ENCODE results near the gene ZNF550.
A peak's percentile ranks its signal among the peaks of the same experiment; 100 is the strongest.
"Not testable (repeated sequence)": the region's sequence is repeated elsewhere in the genome, so short reads cannot be mapped to it uniquely, and the experiment has no call there.

ZNF550 gene

DNA sequence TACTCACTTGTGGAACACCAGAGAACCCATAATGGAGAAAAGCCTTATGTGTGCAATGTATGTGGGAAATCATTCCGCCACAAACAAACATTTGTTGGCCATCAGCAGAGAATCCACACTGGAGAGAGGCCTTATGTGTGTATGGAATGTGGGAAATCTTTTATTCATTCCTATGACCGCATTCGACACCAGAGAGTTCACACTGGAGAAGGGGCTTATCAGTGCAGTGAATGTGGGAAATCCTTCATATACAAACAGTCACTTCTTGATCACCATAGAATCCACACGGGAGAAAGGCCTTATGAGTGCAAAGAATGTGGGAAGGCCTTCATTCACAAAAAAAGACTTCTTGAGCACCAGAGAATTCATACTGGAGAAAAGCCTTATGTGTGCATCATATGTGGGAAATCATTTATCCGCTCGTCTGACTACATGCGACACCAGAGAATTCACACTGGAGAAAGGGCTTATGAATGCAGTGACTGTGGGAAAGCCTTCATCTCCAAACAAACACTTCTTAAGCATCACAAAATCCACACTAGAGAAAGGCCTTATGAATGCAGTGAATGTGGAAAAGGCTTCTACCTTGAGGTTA, 21.6 kb downstream of the ZNF550 start:
- Histone ChIP-seq H3K9me3 (ENCODE audit: control insufficient read depth in 1 of 2, low read length in 2 of 2) (peaks cover 86 to 98% of the 10 kb centered on the region in 2 donors), H3K4me3 (ENCODE audit: low read depth in 1 of 2, low read length in 2 of 2) (peak overlapping the region in 1 of 2 donors; percentile 53), H3K9ac (ENCODE audit: low read depth in 1 of 2, low read length in 2 of 2) (no peak overlapping the region), H3K27me3 (ENCODE audit: control insufficient read depth in 1 of 2, insufficient read depth in 2 of 2, low read length in 2 of 2) (no peaks in the 10 kb centered on the region), H3K36me3 (ENCODE audit: control insufficient read depth in 1 of 2, insufficient read depth in 2 of 2, low read length in 2 of 2) (peaks cover 67 to 82% of the 10 kb centered on the region in 2 donors), H3K27ac (ENCODE audit: low read depth, low read length) (no peak overlapping the region), H3K4me1 (ENCODE audit: control insufficient read depth in 1 of 2, insufficient read depth in 2 of 2, low read length in 2 of 2) (no peaks in the 10 kb centered on the region)

DNA sequence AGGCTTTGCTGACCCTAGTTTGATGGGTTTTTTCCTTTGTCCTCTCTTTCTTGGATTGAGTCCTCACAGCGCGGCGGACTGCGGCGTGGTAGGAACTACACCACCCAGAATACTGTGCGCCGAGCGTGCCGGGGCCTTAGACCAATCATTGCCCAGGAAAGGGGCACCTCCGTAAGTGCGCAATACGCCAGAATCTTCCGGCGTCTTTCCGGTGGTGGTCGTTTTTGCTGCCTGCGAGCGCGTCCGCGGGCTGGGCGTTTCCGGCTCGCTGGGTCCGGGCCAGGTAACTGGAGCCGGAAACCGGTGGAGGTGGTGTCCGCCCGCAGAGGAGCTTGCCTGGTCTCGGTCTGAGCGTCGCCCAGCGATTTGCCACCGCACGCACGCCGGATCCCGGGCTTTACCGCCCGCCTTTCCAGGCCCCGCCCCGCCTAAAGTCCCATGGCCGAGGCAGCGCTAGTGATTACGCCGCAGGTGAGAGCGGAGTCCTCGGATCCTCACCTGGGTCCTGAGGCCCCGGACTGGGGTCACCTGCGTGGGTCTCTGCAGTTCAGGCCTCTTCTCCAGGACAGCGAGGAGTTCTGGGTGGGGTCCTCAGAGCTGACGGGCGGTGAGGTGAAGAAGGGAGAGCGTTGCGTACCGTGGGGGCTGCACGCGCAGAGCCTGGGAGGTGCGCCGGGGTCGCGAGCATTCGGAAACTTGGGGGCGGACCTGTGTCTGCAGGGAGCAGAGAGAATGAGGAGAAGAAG, 32.4 kb downstream of the ZNF550 start, which contains the start of gene ZNF549:
ZNF549 (plus strand) TSS at position 221 of the 746 bp plus-strand sequence; CDS start at position 439, 218 bp downstream.
- peak within 1 kb of the TSS; percentile 66 to 71 for H3K9ac ChIP-seq (ENCODE audit: low read depth in 1 of 2, low read length in 2 of 2)
- peaks cover 8 to 9% of the 10 kb centered on the region in 2 donors for H3K4me1 ChIP-seq (ENCODE audit: control insufficient read depth in 1 of 2, insufficient read depth in 2 of 2, low read length in 2 of 2)
- no peak within 1 kb of the TSS for H3K27ac ChIP-seq (ENCODE audit: low read depth, low read length)
- peak within 1 kb of the TSS; percentile 86 to 87 for H3K4me3 ChIP-seq (ENCODE audit: low read depth in 1 of 2, low read length in 2 of 2)
- peaks cover 18 to 24% of the 10 kb centered on the region in 2 donors for H3K9me3 ChIP-seq (ENCODE audit: control insufficient read depth in 1 of 2, low read length in 2 of 2)
- H3K27me3 ChIP-seq (ENCODE audit: control insufficient read depth in 1 of 2, insufficient read depth in 2 of 2, low read length in 2 of 2), result no peaks in the 10 kb centered on the region
- H3K36me3 ChIP-seq (ENCODE audit: control insufficient read depth in 1 of 2, insufficient read depth in 2 of 2, low read length in 2 of 2), result peaks cover 12 to 17% of the 10 kb centered on the region in 2 donors

DNA sequence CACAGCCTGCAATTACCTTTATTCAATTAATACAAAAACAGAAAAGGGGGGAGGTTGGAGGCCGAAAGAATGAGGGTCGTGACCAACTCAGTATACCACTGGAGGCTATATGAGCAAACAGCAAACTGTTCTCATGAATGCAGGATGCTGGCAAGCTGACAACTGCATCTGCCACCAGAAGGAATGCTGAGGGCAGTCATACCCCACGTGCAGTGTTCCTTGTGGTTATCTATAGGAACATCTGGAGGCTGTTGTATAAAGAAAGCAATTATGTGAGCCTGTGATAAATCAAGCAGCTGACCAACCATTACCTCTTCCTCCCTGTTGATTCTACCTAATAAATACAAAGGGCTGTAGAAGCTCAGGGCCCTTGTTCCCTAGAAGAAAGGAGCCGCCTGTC, 41.6 kb downstream of the ZNF550 start:
- H3K9me3 ChIP-seq (ENCODE audit: control insufficient read depth in 1 of 2, low read length in 2 of 2), result peaks cover 28 to 34% of the 10 kb centered on the region in 2 donors
- H3K27me3 ChIP-seq (ENCODE audit: control insufficient read depth in 1 of 2, insufficient read depth in 2 of 2, low read length in 2 of 2); H3K9ac ChIP-seq (ENCODE audit: low read depth in 1 of 2, low read length in 2 of 2); H3K36me3 ChIP-seq (ENCODE audit: control insufficient read depth in 1 of 2, insufficient read depth in 2 of 2, low read length in 2 of 2); H3K4me1 ChIP-seq (ENCODE audit: control insufficient read depth in 1 of 2, insufficient read depth in 2 of 2, low read length in 2 of 2); H3K4me3 ChIP-seq (ENCODE audit: low read depth in 1 of 2, low read length in 2 of 2); H3K27ac ChIP-seq (ENCODE audit: low read depth, low read length): not testable (repeated sequence)

DNA sequence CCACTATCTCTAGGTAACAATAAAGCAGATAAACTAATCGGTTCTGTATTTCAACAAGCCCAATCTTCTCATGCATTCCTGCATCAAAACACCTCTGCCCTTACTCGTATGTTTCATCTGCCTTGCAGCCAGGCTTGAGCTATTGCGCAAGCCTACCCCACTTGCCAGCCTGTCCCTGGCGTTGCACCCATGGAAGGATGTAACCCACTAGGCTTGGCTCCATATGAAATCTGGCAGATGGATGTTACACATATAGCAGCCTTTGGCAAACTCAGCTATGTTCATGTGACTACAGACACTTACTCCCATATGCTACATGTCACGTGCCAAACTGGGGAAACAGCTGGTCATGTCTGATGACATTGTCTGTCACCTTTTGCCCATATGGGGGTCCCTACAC, 44.4 kb downstream of the ZNF550 start:
- no peaks in the 10 kb centered on the region for H3K4me1 ChIP-seq (ENCODE audit: control insufficient read depth in 1 of 2, insufficient read depth in 2 of 2, low read length in 2 of 2)
- H3K27ac ChIP-seq (ENCODE audit: low read depth, low read length), result no peak overlapping the region
- H3K9ac ChIP-seq (ENCODE audit: low read depth in 1 of 2, low read length in 2 of 2), result no peak overlapping the region
- no peaks in the 10 kb centered on the region for H3K27me3 ChIP-seq (ENCODE audit: control insufficient read depth in 1 of 2, insufficient read depth in 2 of 2, low read length in 2 of 2)
- peaks cover 6 to 7% of the 10 kb centered on the region in 2 donors for H3K36me3 ChIP-seq (ENCODE audit: control insufficient read depth in 1 of 2, insufficient read depth in 2 of 2, low read length in 2 of 2)
- no peak overlapping the region for H3K4me3 ChIP-seq (ENCODE audit: low read depth in 1 of 2, low read length in 2 of 2)
- H3K9me3 ChIP-seq (ENCODE audit: control insufficient read depth in 1 of 2, low read length in 2 of 2), result peaks cover 33 to 52% of the 10 kb centered on the region in 2 donors

DNA sequence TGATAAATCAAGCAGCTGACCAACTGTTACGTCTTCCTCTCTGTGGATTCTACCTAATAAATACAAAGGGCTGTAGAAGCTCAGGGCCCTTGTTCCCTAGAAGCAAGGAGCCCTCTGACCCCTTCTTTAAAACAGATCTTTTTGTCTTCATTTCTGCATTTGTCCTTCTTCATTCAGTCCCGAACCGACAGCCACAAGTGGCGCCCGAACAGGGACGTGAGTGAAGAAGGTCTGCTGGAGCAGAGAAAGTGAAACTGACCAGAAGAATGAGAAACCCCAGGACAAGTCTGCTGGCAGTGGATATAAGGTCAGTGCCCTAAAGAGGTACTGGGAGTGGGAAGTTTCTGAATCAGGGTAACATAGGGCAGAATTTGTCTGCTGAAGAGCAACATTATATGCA, 46.8 kb downstream of the ZNF550 start:
- peak overlapping the region in 1 of 2 donors; percentile 33 for H3K4me3 ChIP-seq (ENCODE audit: low read depth in 1 of 2, low read length in 2 of 2)
- H3K4me1 ChIP-seq (ENCODE audit: control insufficient read depth in 1 of 2, insufficient read depth in 2 of 2, low read length in 2 of 2), result no peaks in the 10 kb centered on the region
- peaks cover 41 to 63% of the 10 kb centered on the region in 2 donors for H3K9me3 ChIP-seq (ENCODE audit: control insufficient read depth in 1 of 2, low read length in 2 of 2)
- H3K27ac ChIP-seq (ENCODE audit: low read depth, low read length), result no peak overlapping the region
- H3K9ac ChIP-seq (ENCODE audit: low read depth in 1 of 2, low read length in 2 of 2), result no peak overlapping the region
- no peaks in the 10 kb centered on the region for H3K27me3 ChIP-seq (ENCODE audit: control insufficient read depth in 1 of 2, insufficient read depth in 2 of 2, low read length in 2 of 2)
- H3K36me3 ChIP-seq (ENCODE audit: control insufficient read depth in 1 of 2, insufficient read depth in 2 of 2, low read length in 2 of 2), result peaks cover 6 to 11% of the 10 kb centered on the region in 2 donors

DNA sequence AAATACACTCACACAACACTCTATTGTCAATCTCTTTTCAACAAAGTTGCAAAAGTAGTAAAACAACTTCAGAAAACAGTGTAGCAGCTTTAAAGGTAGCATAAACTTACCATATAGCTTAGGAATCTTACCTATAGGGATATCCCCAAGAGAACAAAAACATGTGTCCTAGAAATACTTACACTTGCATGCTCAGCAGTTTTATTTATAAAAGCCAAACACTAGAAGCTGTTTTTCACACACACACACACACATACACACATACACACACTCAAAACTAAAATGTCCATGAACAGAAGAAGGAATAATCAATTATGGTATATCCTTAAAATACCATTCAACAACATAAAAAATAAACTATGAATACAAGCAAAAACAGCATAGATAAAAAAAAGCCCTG, 48.2 kb downstream of the ZNF550 start:
- Histone ChIP-seq H3K4me1 (ENCODE audit: control insufficient read depth in 1 of 2, insufficient read depth in 2 of 2, low read length in 2 of 2) (no peaks in the 10 kb centered on the region), H3K9me3 (ENCODE audit: control insufficient read depth in 1 of 2, low read length in 2 of 2) (peaks cover 45 to 71% of the 10 kb centered on the region in 2 donors), H3K27ac (ENCODE audit: low read depth, low read length) (no peak overlapping the region), H3K9ac (ENCODE audit: low read depth in 1 of 2, low read length in 2 of 2) (no peak overlapping the region), H3K27me3 (ENCODE audit: control insufficient read depth in 1 of 2, insufficient read depth in 2 of 2, low read length in 2 of 2) (no peaks in the 10 kb centered on the region), H3K36me3 (ENCODE audit: control insufficient read depth in 1 of 2, insufficient read depth in 2 of 2, low read length in 2 of 2) (peaks cover 12 to 24% of the 10 kb centered on the region in 2 donors), H3K4me3 (ENCODE audit: low read depth in 1 of 2, low read length in 2 of 2) (no peak overlapping the region)

DNA sequence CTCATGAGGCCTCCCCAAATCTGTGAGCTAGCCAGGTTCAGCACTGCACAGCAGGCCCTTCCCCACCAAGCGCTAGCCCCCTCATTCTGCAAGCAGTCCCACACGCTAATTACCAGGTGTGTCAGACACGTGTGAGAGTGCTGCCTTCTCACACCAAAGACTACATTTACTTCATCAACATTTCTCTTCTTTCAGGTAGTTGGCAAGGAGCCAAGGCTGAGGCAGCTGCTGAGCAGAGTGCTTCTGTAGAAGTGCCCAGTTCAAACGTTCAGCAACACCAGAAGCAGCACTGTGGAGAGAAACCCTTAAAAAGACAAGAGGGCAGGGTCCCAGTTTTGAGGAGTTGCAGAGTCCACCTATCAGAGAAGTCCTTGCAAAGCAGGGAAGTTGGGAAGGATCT, 53.5 kb downstream of the ZNF550 start:
- Histone ChIP-seq H3K27me3 (ENCODE audit: control insufficient read depth in 1 of 2, insufficient read depth in 2 of 2, low read length in 2 of 2) (no peaks in the 10 kb centered on the region), H3K4me3 (ENCODE audit: low read depth in 1 of 2, low read length in 2 of 2) (no peak overlapping the region), H3K36me3 (ENCODE audit: control insufficient read depth in 1 of 2, insufficient read depth in 2 of 2, low read length in 2 of 2) (peaks cover 28 to 53% of the 10 kb centered on the region in 2 donors), H3K9ac (ENCODE audit: low read depth in 1 of 2, low read length in 2 of 2) (no peak overlapping the region), H3K4me1 (ENCODE audit: control insufficient read depth in 1 of 2, insufficient read depth in 2 of 2, low read length in 2 of 2) (no peaks in the 10 kb centered on the region), H3K9me3 (ENCODE audit: control insufficient read depth in 1 of 2, low read length in 2 of 2) (peaks cover 42 to 51% of the 10 kb centered on the region in 2 donors), H3K27ac (ENCODE audit: low read depth, low read length) (no peak overlapping the region)

DNA sequence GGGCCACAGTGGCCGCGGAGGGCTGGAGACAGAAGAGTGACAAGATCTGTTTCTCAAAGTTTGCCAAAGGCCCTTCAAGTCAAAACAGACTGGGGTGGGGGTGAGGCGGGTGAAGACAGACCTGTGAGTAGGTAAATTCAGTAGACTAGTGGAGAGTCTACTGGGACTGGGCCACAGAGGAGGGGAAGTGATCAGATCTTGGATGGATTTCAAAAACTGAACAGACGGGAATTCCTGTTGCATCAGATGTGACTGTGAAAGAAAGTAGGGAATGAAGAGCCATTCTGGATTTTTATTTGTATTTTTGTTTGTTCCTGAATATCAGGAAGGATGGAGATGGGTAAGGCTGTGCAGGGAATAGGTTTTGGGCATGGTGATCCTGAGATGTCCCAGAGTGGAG, 59.3 kb downstream of the ZNF550 start:
- H3K27me3 ChIP-seq (ENCODE audit: control insufficient read depth in 1 of 2, insufficient read depth in 2 of 2, low read length in 2 of 2); H3K4me1 ChIP-seq (ENCODE audit: control insufficient read depth in 1 of 2, insufficient read depth in 2 of 2, low read length in 2 of 2); H3K9ac ChIP-seq (ENCODE audit: low read depth in 1 of 2, low read length in 2 of 2); H3K27ac ChIP-seq (ENCODE audit: low read depth, low read length): not testable (repeated sequence)
- H3K36me3 ChIP-seq (ENCODE audit: control insufficient read depth in 1 of 2, insufficient read depth in 2 of 2, low read length in 2 of 2), result peaks cover 15 to 26% of the 10 kb centered on the region in 2 donors
- H3K9me3 ChIP-seq (ENCODE audit: control insufficient read depth in 1 of 2, low read length in 2 of 2), result peaks cover 21 to 35% of the 10 kb centered on the region in 2 donors
- peak overlapping the region; percentile 38 to 61 for H3K4me3 ChIP-seq (ENCODE audit: low read depth in 1 of 2, low read length in 2 of 2)

DNA sequence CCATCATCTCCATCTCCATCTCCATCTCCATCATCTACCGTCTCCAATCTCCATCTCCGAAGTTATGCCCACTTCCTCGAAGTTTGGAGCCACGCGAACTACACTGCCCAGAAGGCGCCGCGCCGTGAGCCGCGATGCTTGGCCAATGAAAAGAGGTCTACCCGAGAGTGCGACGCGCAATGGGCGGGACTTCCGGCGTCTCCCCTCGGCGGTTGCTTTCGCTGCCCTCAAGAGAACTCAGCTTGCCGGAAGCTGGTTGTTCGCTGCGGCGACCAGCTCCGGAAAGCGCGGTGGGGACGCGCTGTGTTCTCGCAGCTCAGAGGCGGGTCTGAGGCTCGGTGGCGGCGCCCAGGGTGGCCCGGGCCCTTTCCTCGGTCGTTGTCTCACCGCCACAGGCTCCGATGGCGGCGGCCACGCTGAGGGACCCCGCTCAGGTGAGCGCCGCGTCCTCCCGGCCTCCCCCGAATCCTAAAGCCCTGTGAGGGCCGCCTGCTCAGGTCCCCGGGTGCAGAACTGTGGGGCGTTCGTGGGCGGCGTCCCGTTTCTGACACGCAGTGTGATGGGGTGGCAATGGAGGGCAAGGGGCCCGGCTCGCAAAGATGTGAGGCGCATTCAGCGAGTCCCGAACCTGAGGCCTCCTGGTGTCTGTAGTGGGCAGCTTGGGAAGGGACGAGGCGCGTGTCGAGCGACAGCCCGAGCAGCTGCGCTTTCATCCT, 59.8 kb downstream of the ZNF550 start, which contains the start of gene ZNF773:
ZNF773 (plus strand) TSS at position 259 of the 716 bp plus-strand sequence; CDS start at position 402, 143 bp downstream.
- Histone ChIP-seq H3K4me3 (ENCODE audit: low read depth in 1 of 2, low read length in 2 of 2) (peak within 1 kb of the TSS; percentile 61 to 65), H3K27ac (ENCODE audit: low read depth, low read length) (peak within 1 kb of the TSS; percentile 66), H3K9me3 (ENCODE audit: control insufficient read depth in 1 of 2, low read length in 2 of 2) (peaks cover 21 to 35% of the 10 kb centered on the region in 2 donors), H3K36me3 (ENCODE audit: control insufficient read depth in 1 of 2, insufficient read depth in 2 of 2, low read length in 2 of 2) (peaks cover 11 to 21% of the 10 kb centered on the region in 2 donors), H3K9ac (ENCODE audit: low read depth in 1 of 2, low read length in 2 of 2) (peak within 1 kb of the TSS; percentile 25 to 60)
- H3K27me3 ChIP-seq (ENCODE audit: control insufficient read depth in 1 of 2, insufficient read depth in 2 of 2, low read length in 2 of 2); H3K4me1 ChIP-seq (ENCODE audit: control insufficient read depth in 1 of 2, insufficient read depth in 2 of 2, low read length in 2 of 2): not testable (repeated sequence)

DNA sequence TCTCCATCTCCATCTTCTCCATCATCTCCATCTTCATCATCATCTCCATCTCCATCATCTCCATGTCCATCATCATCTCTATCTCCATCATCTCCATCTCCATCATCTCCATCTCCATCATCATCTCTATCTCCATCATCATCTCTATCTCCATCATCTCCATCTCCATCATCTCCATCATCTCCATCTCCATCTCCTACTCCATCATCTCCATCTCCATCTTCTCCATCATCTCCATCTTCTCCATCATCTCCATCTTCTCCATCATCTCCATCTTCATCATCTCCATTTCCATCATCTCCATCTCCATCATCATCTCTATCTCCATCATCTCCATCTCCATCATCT, 60.4 kb downstream of the ZNF550 start:
- Histone ChIP-seq H3K9me3 (ENCODE audit: control insufficient read depth in 1 of 2, low read length in 2 of 2) (peaks cover 18 to 35% of the 10 kb centered on the region in 2 donors), H3K4me3 (ENCODE audit: low read depth in 1 of 2, low read length in 2 of 2) (peak overlapping the region in 1 of 2 donors; percentile 61), H3K36me3 (ENCODE audit: control insufficient read depth in 1 of 2, insufficient read depth in 2 of 2, low read length in 2 of 2) (peaks cover 10 to 17% of the 10 kb centered on the region in 2 donors)

More for the DNA sequence above, 60.4 kb downstream of the ZNF550 start:
- not testable (repeated sequence) for H3K9ac ChIP-seq (ENCODE audit: low read depth in 1 of 2, low read length in 2 of 2); H3K4me1 ChIP-seq (ENCODE audit: control insufficient read depth in 1 of 2, insufficient read depth in 2 of 2, low read length in 2 of 2); H3K27ac ChIP-seq (ENCODE audit: low read depth, low read length); H3K27me3 ChIP-seq (ENCODE audit: control insufficient read depth in 1 of 2, insufficient read depth in 2 of 2, low read length in 2 of 2)

Measured in duodenal mucosa (tissue), 2 donors.